ENCODE data around the gene DNASE2B.

The DNASE2B gene

GRCh38 chr1:84374991-84375696 is 23.1 kb upstream of the DNASE2B start:
- no peak for DNase-seq (ENCODE audit: low spot score)

GRCh38 chr1:84376000-84376910 is 22.0 kb upstream of the DNASE2B start:
- no peak for DNase-seq (ENCODE audit: low spot score)

DNA sequence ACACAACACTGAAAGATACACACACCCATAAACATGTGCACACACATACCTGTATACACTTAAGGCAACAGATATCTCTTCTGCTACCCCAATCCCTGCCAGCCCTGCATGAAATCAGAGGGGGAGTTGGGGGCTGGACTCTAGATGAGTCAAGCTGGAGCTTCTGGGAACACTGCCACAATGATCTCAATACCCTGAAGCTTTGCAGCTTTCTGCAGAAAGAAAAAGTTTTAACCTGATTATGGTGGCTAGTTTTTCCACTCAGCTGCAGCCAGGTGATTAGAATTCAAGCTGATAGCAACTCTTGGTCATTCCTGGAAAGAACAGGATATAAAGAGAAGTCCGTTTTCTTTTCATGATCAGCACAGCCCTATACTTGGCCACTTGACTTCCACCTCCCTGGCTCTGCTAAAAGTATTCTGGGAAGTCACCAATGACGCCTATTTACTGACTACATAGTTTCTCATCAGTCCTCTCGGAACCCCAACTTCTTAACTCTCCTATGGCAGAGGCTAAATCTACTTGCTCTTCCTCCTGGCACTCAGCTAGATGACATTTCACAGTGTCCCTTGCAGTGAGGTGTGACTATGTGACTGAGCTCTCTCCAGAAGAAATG is 20.7 kb upstream of the DNASE2B start:
- no peak for DNase-seq (ENCODE audit: low spot score)

GRCh38 chr1:84379138-84379916 is 19.0 kb upstream of the DNASE2B start:
- DNase-seq (ENCODE audit: low spot score) = no peak

DNA sequence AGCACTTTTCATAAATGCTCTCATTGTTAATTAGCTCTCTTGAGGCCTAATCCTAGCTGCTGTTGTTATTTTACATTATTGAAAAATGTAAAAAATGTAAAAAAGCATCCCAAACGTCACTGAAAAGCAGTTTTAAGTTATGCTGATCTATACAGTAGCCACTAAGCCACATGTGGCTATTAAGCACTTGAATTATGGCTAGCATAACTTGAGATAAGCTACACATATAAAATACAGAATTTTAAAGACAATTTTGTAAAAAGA is 18.4 kb upstream of the DNASE2B start:
- DNase-seq (ENCODE audit: low spot score) = no peak

- DNase-seq (ENCODE audit: low spot score) = no peak
Observed at GRCh38 chr1:84382127-84382526, 16.2 kb upstream of the DNASE2B start.

GRCh38 chr1:84385347-84385746 is 12.9 kb upstream of the DNASE2B start:
- no peak for DNase-seq (ENCODE audit: low spot score)

DNA sequence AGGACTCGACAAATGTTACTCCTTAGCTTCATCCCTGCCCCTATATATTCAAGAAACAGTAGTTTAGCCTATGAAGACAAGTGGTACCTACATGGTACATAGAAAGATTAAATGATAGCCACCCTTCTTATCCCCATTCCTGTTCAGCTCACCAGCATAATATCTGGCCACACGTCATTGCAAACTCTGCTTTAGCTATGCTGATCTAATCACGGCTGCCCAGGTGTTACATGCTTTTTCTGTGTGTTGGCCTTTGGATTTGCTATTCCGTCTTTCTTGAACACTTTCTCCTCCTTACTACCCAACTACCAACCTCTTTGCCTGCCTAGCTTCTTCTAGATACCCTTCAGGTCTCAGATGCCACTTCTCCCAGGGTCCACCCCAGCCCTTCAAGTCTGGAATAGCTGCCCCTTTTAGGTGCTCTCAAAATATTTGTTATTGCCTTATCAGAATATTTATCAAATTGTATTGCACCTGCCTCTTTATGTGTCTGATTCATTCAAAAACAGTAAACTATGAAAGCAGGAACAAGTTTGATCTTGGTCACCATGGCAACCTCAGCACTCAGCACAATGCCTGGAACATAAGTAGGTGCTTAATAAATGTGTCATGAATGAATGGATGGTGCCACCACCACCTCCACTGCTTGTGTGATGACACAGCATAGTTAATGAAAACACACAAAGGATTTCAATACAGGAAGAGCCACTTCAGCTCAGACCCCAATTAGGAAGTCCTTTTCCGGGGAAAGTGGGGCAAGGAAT is 11.4 kb upstream of the DNASE2B start:
- DNase-seq (ENCODE audit: low spot score) = no peak

DNA sequence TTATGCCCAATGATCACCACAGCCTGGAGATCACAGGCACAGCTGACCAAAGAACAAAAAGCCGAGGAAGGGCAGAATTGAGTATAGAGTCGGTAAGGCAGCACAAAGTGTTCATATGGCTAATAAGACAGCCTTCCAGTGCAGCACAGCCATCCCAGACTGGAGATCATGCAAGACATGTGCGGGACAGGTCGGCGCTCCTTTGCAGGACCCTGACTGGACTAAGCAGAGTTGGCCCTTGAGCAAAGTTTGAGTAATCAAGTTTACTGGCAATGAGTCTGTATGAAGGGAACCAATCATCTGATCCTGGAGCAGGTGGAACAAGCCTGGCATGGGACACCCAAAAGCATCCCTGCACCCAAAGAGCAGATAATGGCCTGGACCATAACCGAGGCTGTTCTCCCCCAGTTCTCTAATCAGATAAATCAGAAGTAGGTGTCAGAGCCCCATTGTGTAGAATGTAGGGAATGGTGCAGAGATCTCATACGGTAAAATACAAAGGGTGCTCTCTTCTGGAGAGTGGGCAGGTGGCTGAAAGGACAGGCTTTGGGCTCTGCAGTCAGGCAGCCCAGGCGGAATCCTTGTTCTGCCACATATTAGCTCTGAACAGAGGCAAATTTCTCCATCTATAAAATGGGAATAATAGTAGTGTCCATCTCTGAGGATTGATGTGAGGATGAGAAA is 10.7 kb upstream of the DNASE2B start:
- DNase-seq (ENCODE audit: low spot score) = peak; percentile 58

GRCh38 chr1:84390226-84390625 is 8.1 kb upstream of the DNASE2B start:
- DNase-seq (ENCODE audit: low spot score) = no peak

DNA sequence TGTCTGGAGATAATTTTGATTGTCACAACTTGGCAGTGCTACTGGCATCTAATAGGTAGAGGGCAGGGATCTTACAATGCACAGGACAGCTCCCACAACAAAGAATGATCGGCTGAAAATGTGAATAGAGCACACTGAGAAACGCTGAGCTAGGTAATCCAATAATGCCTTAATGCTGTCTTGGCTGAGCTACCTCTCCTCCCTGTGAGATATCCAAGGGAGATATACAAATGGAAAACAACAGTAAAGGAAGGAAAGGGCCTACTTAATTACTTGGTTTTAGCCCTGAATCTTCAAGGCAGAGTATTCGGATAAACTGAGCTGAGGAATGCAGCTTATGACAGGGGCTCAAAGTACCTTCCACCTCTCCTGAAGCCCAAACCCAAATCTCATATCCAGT is 2.9 kb downstream of the DNASE2B start:
- DNase-seq (ENCODE audit: low spot score) = no peak

DNA sequence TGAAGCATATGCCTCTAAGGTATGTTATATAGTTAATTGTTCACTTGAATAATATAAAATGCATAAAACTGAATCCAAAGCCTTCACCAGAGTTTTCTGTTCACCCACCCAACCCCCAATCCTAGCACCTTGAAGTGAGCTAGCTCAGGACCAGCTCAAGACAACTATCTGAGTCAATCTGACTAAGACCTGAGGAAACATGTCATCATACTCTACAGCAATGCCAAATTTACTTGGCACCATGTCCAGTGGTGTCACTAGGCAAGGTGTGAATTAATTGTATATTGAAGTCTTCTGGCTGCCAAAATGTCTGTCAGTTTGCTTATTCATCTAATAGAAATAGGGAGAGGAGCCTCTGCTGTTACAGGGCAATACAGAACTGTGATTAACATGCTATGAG is 3.8 kb downstream of the DNASE2B start:
- DNase-seq (ENCODE audit: low spot score) = no peak

DNA sequence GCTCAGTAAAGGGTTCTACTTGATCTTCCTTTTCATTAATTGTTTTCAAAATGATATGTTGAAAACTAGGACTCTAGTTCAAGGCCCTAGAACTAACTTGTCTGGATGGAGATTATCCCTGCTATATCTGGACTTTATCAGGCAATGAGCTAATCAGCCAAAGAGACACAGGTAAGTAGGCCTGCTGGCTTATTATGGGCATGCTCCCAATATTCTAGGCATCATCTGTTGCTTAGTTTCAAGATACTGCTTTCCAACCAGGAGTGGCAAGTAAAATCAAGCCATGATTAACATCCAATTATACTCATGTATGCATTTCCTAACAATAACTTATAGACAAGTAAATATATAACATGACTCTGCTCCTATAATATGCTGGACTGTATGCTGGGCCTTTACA is 4.2 kb downstream of the DNASE2B start:
- DNase-seq (ENCODE audit: low spot score) = no peak

DNA sequence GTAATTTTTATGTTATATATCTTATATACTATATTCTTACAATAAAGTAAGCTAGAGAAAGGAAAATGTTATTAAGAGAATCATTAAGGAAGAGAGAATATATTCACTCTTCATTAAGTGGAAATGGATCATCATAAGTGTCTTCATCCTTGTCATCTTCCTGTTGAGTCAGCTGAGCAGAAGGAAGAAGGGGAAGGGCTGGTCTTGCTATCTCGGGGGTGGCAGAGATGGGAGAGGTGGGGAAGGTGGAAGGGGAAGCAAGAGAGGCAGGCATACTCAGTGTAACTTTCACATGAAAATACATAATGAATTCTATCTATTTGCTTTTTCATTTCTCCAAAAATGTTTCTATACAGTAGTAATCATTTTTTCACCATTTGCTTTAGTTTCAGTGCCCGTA is 5.1 kb downstream of the DNASE2B start:
- no peak for DNase-seq (ENCODE audit: low spot score)

GRCh38 chr1:84406346-84406861 is 8.1 kb downstream of the DNASE2B start:
- DNase-seq (ENCODE audit: low spot score) = no peak

GRCh38 chr1:84407524-84407923 is 9.2 kb downstream of the DNASE2B start:
- no peak for DNase-seq (ENCODE audit: low spot score)

DNA sequence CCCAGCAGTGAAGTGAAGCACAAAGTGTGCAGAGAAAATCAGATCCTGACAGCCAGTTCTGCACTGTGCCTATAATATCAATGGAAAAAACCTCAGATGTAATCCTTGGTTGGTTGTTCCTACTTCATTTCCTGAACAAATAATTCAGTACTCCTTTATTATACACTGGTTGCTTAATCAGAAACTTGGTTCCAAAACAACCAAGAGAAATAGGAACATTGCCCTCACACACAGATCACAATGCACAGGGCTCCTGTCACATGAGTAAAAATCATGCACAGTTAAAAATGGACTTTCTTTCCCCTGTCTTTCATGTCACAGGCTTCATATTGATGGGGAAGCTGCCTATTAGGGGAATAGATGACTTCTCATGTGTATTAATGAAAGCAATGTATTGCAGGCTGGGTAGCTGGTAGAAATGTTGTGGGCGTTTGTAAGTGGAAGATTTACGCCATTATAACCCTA is 9.7 kb downstream of the DNASE2B start:
- DNase-seq (ENCODE audit: low spot score) = no peak

GRCh38 chr1:84409888-84410287 is 11.6 kb downstream of the DNASE2B start:
- no peak for DNase-seq (ENCODE audit: low spot score)

GRCh38 chr1:84410328-84411095 is 12.2 kb downstream of the DNASE2B start:
- no peak for DNase-seq (ENCODE audit: low spot score)

All from NAMALWA (cell line).